ENCODE results near the gene HOTAIR.
A peak's percentile ranks its signal among the peaks of the same experiment; 100 is the strongest.

Gene HOTAIR

DNA sequence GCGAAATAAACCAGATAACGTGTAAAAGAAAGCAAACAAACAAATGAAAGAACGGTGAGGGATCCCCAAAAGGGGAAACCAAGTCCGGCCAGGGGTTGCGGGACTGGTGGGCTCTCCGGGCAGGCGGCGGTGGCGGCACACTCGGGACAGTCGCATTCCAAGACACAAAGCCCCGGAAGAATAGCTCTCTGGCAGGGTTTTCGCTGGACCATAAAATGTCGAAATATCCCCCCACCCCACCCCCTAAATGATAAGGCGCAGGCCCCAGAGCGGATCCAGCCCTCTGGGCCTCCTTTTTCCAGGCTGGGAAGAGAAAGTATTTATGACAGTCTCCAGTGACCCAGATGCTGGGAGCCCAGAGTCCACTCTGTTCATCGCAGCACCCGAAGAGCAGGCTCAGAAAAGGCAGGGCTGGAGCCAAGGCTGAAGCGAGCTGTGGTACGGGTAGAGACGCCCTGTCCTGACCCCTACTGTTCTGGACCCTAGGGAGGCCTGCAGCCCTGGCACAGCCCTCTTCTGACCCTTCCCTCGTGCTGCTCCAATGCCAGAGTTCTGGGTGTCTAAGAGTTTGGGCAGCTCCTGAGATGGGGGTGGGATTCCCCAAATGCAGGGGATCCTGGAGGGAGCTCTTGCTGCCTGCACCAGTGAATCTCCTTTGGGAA lies 31.9 kb upstream of the HOTAIR start:
- TF ChIP-seq PPARA (CRISPR knock-in tag; IDR thresholded peaks at IDR 0.05; ENCODE audit: borderline replicate concordance) (no peak), ZFP3 (CRISPR knock-in tag; IDR thresholded peaks at IDR 0.05) (no peak), ISL1 (CRISPR knock-in tag; IDR thresholded peaks at IDR 0.05) (no peak), CSDC2 (CRISPR knock-in tag; IDR thresholded peaks at IDR 0.05) (no peak), PATZ1 (CRISPR knock-in tag; IDR thresholded peaks at IDR 0.05; ENCODE audit: borderline replicate concordance) (no peak), OSR1 (CRISPR knock-in tag; IDR thresholded peaks at IDR 0.05) (no peak), ESRRG (CRISPR knock-in tag; IDR thresholded peaks at IDR 0.05) (no peak), ZNF565 (CRISPR knock-in tag; conservative IDR thresholded peaks at IDR 0.05; ENCODE audit: low read depth) (no peak), GLIS3 (CRISPR knock-in tag; IDR thresholded peaks at IDR 0.05) (no peak), SNAI2 (CRISPR knock-in tag; IDR thresholded peaks at IDR 0.05) (no peak)
- ATAC-seq: no peak

DNA sequence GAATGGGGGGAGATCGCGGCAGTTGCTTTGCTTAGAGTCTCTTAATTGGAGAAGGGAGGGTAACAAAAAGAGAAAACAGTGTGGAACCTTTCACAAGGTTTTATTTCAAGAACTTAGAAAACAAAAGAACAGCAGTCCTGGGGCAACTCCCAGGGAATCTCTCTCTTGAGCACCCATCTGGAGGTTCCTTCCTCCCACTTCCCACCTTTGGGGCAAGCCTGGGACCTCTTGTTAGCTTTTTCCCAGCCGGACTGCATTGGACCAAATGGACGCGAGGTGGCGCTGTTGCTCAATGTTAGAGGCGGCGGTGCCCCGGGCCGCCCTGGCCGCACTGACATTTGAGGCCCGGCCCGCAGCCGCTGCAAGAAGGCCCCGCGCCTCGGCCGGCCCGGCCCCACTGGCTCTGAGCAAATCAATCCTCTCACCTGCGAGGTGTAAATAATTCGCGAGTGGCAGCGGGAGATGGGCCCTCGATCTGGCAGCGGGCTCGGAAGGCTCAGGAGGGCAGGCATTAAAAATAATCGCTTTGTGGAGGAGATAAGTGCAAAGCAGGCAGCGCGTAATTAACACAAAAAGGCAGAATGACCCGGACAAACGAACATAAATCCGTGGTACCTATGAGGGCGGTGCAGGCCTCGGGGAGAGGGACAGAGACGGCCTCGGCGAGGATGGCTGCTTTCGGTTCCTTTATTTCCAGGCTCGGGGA lies 31.3 kb upstream of the HOTAIR start:
- TF ChIP-seq ESRRG (CRISPR knock-in tag; IDR thresholded peaks at IDR 0.05) (no peak), ZNF8 (CRISPR knock-in tag; IDR thresholded peaks at IDR 0.05) (no peak), ARNTL (CRISPR knock-in tag; IDR thresholded peaks at IDR 0.05; ENCODE audit: borderline replicate concordance, low read depth) (no peak)
- TF ChIP-seq, protein P1, sequence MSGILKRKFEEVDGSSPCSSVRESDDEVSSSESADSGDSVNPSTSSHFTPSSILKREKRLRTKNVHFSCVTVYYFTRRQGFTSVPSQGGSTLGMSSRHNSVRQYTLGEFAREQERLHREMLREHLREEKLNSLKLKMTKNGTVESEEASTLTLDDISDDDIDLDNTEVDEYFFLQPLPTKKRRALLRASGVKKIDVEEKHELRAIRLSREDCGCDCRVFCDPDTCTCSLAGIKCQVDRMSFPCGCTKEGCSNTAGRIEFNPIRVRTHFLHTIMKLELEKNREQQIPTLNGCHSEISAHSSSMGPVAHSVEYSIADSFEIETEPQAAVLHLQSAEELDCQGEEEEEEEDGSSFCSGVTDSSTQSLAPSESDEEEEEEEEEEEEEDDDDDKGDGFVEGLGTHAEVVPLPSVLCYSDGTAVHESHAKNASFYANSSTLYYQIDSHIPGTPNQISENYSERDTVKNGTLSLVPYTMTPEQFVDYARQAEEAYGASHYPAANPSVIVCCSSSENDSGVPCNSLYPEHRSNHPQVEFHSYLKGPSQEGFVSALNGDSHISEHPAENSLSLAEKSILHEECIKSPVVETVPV (CRISPR knock-in tag; IDR thresholded peaks at IDR 0.05): no peak
- ATAC-seq: peak; percentile 88

DNA sequence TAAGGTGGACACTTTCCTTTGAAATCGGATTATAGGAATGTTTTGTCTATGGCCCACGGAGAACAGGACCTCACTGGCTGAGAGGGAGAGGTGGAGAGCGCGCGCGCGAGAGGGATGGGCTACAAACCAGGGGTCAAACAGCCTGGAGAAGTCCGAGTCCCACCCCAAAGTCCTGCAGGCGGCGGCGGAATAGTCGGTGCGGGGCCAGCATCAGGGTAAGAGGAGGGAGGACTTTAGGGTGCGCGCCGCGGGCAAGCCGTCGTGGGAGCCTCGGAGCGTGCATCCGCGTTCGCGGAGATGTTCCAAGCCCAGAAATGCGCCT lies 30.7 kb upstream of the HOTAIR start:
- no peak for ATAC-seq
- TF ChIP-seq PPARA (CRISPR knock-in tag; IDR thresholded peaks at IDR 0.05; ENCODE audit: borderline replicate concordance) (no peak), ZNF70 (CRISPR knock-in tag; IDR thresholded peaks at IDR 0.05) (no peak), ISL1 (CRISPR knock-in tag; IDR thresholded peaks at IDR 0.05) (no peak), CREB5 (CRISPR knock-in tag; IDR thresholded peaks at IDR 0.05; ENCODE audit: low read depth) (no peak), ARNTL (CRISPR knock-in tag; IDR thresholded peaks at IDR 0.05; ENCODE audit: borderline replicate concordance, low read depth) (no peak), ESRRG (CRISPR knock-in tag; IDR thresholded peaks at IDR 0.05) (no peak), CSDC2 (CRISPR knock-in tag; IDR thresholded peaks at IDR 0.05) (no peak), ZNF565 (CRISPR knock-in tag; conservative IDR thresholded peaks at IDR 0.05; ENCODE audit: low read depth) (no peak), TCF4 (CRISPR knock-in tag; IDR thresholded peaks at IDR 0.05; ENCODE audit: borderline replicate concordance) (no peak), GLIS3 (CRISPR knock-in tag; IDR thresholded peaks at IDR 0.05) (no peak), ZFP3 (CRISPR knock-in tag; IDR thresholded peaks at IDR 0.05) (no peak), RARB (CRISPR knock-in tag; IDR thresholded peaks at IDR 0.05) (no peak), ZC3H10 (CRISPR knock-in tag; IDR thresholded peaks at IDR 0.05) (no peak), OSR1 (CRISPR knock-in tag; IDR thresholded peaks at IDR 0.05) (no peak), ZFP30 (CRISPR knock-in tag; IDR thresholded peaks at IDR 0.05) (no peak), TOX (CRISPR knock-in tag; IDR thresholded peaks at IDR 0.05; ENCODE audit: borderline replicate concordance) (no peak), PATZ1 (CRISPR knock-in tag; IDR thresholded peaks at IDR 0.05; ENCODE audit: borderline replicate concordance) (no peak)
- TF ChIP-seq, protein P1 (CRISPR knock-in tag; IDR thresholded peaks at IDR 0.05): no peak
